DMS79 (cell line): ENCODE data around the gene ADM2.

ENCODE experiments used
- DNase-seq: peaks from one replicate; lab custom pipeline; 2025; lab: John Stamatoyannopoulos, UW

ADM2 gene

DNA sequence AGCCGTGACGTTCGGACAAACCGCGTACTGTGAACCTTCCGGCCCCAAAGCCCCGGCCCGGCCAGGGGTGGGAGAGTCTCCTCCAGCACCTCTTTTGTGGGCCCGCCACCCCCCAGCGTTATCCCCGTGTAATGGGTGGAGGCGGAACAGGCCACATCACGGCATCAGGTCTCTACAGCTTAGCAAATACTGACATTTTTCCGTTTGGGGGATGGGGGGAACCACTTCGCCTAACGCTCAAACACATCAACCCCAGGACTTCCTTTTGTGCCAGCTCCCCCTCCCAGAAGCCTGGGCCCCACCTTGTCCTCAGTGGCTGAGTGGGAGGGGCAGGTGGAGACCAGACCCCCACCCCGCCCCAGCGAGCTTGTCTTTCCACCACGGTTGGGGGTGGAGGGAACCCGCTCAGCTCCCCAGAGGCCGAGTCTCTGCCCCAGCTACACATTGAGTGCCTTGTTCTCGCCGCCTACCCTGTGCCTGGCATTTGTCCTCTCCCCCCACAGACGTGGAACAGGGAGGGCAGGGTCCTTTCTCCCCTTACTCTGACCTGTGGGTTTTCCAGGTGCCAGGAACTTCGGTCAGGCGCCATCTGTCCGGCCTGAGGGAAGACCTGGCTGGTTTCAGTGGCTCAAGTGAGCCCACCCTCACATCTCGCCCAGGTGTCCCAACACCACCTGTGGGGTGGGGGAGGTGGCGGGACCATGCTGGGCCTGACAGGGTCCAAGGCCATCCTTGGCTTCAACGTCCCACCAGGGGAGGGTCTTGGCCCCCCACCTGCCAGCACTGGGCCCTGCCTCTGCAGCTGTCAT, 36.1 kb upstream of the ADM2 start:
- no peak for DNase-seq

DNA sequence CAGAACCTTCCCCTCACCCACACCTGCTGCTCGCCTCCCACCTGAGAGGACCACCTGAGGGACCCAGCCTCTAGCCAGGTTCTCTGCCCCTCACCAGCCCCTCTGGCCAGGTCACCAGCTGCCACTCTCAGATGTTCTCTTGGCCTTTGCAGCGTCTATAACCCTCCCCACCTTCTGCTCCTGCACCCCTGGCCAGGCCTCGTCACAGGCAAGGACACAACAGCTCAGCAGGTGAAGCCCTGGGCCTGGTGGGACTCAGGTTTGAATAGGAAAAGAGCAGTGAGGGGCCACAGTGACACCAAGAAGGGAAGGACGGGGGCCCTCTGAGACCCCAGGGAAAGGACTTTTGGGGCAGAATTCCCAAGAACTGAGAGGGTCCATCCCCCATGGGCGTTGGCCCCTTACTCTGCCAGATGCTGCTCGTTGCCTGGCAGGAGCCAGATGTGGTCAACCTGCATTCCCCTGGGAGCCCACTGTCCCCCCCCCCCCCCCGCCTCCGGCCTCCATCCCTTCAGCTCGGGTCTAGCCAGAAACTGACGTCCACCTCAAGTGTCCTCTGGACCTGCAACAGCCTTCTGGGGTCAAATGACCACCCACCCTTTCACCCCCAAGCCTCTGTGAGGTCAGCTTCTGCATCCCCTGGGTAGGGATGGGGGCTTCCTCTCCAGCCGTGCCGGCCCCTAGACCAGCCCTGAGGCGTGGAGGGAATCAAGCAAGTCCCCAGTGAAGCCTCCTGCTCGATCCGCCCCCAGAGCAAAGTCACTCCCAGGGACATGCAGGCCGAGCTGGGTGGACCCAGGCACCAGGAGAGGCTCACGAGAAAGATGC, 35.2 kb upstream of the ADM2 start:
- no peak for DNase-seq

DNA sequence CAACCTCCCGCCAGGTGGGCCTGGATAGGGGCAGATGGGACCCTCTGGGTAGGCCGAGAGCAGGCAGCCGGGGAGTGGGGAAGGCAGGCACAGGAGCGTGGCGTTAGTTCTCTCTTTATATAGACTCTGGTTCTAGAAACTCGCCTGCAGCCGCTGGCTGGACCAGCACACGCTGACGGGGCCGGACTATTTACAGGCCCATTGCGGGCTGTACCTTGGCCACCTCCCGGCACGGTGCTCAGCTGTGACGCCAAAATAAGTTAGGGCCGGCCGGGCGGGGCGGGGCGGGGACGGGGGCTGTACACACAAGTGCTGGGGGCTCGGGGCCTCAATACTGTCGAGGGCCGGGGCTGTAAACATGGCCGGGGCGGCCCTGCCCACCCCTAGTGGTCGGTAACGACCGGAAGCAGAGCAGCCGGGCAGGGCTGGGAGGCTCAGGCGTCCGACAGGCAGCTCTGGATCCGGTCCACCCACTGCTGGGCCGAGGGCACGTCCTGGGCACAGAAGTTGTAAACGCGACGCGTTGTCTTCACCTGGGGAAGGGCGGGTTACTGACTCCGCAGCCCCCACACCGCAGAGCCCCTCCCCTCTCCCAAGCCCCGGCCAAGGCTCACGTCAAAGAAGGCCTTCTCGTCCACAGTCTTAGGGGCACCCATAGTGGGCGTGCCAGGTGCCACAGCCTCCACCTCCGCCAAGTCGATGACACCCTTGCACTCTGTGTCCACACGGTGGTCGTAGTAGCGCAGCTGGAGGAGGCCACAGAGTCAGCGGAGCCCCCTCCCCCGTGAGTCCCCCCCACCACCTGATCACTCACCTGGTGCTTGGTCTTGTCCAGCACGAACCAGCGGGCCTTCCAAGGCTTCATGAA, 34.4 kb upstream of the ADM2 start:
- DNase-seq, result no peak

DNA sequence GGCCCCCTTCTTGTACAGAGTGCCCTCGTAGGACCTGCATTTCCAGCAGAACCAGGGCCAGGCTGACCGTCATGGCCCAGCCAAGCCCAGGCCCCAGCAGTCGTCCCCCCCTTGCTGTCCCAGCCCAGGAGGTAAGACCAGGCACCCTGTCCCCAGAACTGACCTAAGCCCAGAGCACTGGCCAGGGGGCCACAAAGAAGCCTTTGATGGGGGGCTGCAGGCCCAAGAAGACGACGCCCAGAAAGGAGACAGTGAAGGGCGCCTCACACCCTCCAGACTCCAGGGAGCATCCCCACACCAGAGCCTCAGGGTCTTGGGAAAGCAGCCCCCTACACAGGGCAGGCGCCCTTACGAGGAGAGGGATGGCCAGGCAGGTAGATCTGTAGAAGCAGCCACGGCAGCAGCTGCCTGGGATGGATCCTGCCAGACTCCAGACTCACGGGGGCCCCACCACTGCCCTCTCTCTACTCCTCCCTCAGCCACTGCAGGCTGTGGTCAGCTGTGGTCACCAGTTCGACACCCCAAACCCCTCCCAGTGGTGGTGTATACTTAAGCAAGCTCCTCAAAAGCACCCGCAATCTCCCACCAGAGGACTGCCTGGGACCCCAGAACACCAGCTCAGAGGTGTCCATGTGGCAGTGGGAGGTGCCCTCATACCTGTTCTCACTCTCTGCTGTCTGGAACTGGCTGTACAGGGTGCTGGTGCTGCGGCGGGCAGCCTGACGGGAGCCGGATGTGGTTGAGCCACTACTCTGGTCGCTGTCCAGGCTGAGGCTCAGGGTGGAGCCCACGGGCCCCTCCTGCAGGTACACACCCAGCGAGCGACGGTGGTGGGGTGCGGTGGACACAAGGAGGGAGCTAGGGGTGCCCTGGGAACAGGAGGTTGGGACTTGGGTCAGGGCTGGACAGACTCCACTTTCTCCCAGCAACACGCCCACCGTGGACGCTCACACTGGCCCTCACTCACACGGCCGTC, 33.5 kb upstream of the ADM2 start:
- no peak for DNase-seq

DNA sequence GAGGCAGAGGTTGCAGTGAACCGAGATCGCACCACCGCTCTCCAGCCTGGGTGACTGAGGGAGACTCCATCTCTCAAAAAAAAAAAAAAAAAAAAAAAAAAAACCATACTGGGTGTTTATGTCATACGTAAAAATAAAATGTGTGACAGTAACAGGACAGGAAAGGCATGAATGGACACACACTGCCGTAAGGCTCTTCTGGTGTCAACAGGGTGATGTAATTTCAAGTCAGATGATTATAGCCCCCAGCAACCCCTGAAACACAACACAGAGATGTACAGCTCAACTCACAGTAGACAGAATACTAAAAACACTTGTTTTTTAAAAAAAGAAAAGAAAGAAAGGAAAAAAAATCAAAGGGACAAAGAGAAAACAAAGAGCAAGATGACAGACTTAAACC, 28.7 kb upstream of the ADM2 start:
- no peak for DNase-seq

DNA sequence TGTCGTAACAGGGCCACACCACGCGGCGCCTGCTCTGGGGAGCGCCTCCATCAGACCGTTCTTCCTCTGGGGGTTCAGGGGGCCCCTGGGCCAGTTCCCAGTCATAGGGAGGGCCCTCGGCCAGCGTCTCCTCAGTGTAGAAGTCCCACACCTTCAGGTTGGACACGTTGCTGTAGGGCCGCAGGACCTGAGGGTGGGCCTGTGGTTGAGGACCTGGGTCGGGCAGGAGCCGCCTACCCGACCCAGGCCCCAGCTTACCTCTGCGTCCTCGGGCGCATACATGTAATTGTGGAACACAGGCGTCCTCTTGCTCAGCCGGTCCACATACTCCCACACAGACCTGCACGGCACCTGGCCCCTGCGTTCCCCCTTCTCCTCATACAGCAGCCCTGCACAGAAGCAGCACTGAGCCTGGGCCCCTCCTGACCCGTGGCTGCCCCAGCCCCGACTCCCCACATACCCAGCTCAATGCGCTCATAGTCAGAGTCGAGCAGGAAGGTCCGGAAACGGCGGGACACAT, 26.7 kb upstream of the ADM2 start:
- no peak for DNase-seq

DNA sequence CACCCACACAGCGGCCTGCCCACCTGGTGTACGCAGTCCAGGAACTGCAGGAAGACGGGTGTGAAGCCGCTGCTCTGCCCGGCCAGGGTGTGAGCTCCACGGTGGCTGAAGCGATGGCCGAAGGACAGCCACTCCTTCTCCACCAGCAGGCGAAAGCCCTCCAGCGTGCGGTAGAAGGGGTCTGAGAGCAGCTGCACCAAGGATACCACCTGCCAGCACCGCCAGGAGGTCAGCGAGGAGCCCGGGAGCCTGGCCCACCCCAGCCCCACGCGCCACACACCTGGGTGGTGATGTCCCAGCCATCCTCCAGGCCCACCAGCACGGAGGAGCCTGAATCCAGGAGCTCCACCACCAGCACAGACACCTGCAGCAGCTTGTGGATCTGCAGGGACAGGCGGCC, 26.1 kb upstream of the ADM2 start:
- DNase-seq, result no peak

DNA sequence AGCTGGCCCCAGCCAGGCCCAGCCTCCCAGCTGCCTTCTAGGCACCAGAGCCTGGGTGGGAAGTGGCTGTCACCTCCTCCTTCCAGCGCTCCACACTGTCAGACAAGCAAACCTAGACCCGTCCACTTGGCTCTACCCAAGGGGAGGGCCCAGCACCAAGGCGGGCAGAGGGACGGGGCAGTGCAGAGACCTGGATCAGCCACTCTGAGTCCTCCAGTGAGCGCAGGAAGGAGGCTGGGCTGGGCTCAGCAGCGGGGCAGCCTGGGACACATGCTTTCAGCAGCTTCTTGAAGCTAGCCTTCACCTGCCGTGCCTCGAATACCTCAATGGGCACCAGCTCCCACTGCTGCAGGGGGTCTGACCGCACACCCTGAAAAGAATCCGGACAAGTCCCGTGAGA, 25.3 kb upstream of the ADM2 start:
- DNase-seq, result no peak

DNA sequence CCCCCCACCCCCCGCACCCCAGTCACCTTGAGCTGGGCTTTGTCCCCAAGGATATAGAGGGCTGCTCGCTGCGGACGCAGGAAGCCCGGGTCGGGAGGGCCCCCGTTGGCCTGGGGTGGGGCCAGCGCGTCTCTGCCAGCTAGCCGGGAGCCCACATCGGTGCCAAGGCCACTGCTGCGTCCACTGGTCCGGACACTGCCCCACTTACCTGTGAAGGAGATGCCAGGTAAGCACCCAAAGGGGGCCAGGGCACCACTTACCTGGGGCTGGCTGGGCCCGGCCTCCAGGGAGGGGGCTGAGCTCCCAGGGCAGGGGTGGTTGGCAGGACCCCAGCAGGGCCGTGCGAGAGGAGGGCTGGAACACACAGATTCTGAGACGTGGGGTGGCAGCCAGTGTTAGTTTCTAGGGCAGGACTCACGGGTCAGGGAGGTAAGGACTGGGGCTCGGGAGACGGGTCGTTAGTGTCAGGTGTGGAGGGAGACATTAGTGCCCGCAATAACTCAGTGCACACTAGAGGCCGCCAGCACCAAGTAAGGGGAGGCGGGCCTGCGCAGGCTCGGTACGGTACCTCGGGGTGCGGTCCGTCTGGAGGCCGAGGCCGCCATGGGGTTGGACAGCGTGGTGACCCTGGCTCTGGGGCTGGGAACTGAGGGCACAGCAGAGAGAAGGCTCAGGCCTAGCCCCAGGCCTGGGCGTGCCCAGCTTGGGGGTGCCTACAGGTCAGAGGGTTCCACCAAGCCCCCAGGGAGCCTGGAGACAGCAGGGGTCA, 24.7 kb upstream of the ADM2 start:
- DNase-seq, result no peak

DNA sequence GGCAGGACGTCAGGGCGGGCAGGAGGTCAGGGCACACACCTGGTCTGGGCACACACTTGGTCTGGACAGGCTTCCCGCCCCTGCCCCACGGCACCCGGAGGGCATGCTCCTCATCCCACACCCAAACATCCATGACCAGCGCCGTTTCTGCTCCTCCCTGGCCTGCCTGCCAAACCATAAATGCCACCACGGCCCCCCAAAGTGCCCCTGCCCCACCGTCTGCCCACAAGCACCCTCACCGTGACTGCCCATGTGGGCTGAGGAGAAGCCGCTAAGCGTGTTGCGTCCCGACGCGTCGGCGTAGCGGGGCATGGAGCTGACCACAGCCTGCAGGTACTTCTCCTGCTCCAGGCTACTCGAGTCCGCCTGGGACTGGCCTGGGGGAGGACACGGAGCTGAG, 22.3 kb upstream of the ADM2 start:
- DNase-seq, result no peak

DNA sequence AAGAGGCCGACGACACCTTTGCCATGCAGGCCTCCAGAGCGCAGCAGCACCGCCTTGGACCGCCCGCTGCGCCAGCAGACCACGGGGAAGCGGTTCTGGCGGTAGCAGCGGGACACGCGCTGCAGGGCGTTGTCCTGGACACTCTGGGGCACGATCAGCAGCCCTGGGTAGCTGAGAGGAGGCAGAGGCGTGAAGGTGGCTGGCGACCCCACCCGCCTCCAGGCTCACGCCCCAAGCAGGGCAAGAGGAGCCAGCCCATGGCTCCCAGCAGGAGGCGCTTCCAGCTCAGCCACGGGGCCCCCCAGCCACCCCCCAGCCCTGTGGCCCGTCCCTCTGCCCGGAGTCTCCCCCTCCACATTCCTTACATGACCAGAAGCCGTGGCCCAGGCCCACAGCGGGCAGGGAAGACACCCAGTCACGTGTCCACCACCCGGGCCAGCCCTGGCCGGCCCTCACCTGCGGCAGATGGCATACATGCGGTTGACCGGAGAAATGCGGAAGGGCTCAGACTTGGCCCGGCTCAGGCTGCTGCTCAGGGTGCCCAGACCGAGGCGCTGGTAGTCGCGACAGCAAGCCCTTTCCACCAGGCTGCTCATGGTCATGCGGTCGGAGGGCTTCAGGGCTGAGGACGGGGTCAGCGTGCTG, 21.7 kb upstream of the ADM2 start:
- no peak for DNase-seq

DNA sequence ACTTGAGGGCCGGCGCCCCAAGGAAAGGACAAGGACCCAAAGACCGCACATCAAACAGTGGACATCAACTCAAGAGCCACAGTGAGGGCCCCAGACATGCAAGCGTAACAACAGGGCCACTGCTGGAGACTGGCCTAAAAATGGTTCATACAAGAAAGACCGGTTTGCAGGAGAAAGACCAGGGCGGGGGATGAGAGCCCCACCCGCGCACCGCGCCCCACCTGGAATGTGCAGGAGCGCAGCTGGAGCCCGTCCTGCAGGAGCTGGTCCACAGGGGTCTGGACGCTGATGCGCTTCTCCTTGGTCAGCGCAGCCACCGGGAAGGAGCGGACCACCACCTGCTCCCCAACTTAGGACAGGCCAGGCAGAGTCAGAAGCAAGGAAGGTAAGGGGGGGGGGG, 20.4 kb upstream of the ADM2 start:
- DNase-seq, result no peak

DNA sequence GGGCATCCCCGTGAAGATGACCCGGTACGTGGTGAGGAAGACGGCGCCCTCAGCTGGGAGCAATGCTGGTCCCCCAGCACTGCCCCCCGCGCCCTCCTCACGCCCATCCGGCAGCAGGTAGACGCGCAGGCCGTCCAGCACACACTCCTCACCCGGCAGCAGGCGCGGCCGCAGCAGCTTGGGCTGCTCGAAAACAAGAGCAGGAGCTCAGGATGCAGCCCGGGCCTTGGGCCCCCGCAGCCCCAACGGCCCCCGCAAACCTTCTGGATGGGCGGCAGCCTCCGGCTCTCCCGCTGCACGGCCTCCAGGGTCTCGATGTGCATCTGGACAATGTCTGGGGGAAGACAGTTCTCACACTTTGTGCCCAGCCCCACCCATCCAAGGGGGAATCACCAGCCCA, 19.8 kb upstream of the ADM2 start:
- no peak for DNase-seq

DNA sequence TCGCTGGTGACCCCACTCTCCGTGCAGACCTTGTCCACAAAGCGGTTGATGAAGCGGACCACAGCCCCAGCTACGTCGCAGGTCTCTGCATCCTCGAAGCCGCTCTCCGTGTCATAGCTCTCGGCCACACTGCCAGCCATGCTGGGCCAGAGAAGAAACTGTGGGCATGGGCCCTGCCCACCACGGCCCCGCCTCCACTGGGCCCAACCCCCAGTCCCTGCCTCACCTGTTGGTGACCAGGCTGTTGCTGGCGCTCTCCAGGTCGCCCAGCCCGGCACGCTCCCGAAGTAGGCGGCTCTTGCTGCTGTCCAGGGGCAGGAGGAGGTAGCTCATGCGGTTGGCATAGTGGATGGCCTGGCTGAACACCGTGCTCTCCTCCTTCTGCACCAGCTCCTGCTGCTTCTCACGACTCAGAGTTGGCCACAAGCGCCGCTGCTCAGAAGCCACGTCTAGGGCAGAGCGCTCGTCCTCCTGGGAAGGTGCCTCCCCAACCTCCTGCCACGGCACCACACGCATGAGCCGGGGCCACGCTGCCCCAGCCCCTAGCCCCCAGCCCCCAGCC, 19.3 kb upstream of the ADM2 start:
- no peak for DNase-seq

DNA sequence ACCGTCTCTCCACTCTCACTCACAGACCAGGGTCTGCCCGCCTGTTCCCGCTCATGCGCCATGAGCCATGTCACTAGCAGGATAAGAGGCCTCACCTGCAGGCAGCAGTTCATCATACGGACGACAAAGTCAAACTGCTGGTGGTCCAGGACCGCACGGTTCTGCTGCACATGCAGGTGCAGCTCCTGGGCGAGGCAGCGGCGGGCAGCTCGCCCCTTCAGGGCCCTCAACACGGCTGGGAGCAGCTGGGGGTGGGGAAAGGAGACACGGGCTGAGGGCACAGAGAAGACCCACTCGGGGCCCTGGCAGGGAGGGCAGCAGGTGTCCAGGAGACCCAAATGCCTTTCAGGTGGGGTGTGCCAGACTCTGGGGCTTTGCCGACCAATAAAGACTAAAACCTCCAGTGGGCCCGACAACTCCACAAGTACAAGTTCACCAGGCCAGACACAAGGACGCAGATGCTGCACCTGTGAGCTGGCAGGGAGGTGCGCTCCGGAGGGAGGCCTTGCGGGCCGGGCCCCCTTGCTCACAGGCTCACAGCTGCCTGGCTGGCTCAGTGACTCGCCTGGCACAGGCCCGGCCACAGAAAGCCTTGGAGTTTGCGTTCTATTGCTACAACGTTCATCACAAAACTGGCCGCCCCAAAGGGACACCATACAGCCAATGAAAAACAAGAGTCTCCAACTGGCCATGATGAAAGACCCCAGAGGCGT, 18.0 kb upstream of the ADM2 start:
- no peak for DNase-seq

DNA sequence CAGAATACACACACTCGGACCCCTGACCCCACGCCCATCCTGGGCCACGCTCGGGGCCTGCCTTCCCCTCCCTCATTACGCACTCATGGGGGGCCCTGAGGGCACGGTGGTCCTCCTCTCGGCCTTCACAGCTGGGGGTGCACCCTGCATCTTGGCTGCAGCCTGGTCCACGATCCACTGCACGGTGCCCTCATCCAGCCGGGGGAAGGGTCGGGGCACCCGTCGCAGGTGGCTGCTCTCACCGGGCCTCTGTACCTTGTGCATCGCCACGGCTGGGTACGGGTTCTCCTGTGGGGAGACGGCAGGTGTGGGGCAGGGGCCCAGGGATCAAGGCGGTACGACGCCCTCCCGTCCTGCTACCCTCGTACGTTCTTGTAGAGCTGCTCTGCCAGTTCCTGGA, 16.9 kb upstream of the ADM2 start:
- DNase-seq, result no peak

DNA sequence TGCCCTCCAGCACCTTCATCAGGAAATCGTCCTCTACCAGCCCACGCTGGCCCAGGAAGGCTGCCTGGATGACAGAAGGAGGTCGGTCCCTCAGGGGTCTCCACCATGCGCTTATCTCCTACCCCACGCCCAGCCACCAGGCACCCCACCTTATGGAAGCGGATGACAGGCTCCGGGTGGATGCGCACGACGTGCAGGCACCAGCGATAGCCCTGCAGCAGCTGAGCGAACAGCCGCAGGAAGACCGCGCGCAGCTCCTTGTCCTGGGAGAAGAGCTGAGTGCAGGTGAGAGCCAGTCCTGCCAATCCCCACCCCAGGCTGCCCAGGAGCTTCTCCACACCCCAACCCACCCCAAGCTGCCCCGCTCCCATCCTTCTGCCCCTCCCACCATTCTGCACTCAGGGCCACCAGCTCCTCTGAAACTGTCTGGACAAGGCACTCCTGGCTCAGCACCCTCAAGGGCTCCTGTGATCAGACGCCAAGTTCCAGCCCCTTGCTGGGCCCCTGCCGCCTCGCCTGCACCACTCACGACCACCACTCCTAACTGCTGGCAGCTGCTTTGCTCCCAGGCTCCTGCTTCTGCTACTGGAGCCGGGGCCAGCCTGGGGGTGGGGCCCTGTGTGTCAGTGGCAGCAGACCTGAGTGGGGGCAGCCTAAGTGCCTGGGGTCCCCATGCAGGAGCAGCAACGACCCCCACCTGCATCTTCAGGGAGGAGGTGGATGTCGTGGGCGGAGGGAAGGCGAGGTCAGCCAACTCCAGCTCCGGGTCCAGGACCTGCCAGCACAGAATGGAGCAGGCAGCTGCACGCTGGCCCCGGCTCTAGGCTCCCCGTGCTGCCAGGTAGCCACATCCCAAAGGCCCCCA, 16.0 kb upstream of the ADM2 start:
- DNase-seq, result no peak

DNA sequence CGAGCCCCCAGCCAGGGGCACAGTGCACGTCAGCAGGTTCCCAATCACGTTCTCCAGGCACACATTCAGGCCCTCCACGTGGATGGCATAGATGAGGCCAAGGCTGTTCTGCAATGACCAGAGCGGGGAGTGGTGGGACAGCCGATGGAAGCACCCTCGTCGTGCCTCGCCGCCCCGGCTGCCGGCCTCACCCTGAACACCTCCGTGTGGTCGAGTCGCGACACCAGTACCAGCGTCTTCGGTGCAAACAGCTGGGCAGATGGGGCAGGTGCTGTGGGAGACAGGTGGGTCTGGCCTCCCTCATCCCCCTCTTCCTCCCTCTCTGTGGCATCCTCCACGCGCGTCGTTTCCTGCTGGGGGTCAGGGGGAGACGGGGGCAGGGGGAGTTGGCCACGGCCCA, 14.0 kb upstream of the ADM2 start:
- DNase-seq, result no peak
